GM12874 (cell line): ENCODE data around the gene ATG7.

Experiments used
- CTCF ChIP-seq: IDR thresholded peaks from 2 replicates; pipeline ENCODE4 v1.5.1; 2011; ENCODE audit warnings: low read depth, mild to moderate bottlenecking, control low read depth, low read length, moderate library complexity; ENCODE audit not compliant: insufficient read depth

The ATG7 gene

GRCh38 chr3:11604139-11604892 lies 332.1 kb downstream of the ATG7 start:
- TF ChIP-seq CTCF: no peak

- no peak for TF ChIP-seq CTCF
Observed at GRCh38 chr3:11605398-11605797, 333.2 kb downstream of the ATG7 start.

- no peak for TF ChIP-seq CTCF
Observed at GRCh38 chr3:11606090-11606784, 334.0 kb downstream of the ATG7 start.

- no peak for TF ChIP-seq CTCF
Observed at GRCh38 chr3:11606865-11607440, 334.8 kb downstream of the ATG7 start.
